Measurements from ENCODE around the gene ALPL. TPM values are rescaled to one million over a fixed set of nuclear protein-coding genes. Genes with fewer than 3 reads are reported as not detected.

The ALPL gene
- total RNA-seq, 1 experiment from 2014 or later = 4.8 TPM

DNA sequence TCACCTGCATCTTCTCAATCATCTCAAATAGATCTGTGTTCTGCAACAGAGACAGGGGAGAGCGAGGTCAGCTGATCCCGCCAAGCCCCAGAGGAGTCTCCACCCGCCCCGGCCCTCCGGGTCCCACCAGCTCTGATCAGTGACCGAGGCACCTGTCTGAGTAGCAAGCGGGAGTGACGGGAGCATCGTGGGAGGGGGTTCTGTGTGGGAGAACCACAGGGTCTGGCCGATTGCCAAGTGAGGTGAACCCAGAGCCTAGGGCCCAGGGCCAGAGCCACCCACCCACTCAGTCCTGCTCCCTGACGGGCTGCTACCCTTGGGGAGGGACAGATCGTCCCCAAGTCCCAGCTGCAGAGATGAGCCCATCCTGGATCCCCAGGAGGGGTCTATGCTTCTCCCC lies 110.8 kb downstream of the ALPL start:
- intact Hi-C loops (cut with micrococcal nuclease; ENCODE audit: unreplicated experiment) = no loop called here
- no TSS peak for BruUV-seq (replicated peaks)
- Histone ChIP-seq H3K27ac (ENCODE audit: low read depth, low read length, poor library complexity, severe bottlenecking) (peak overlapping the region; percentile 9), H3K27me3 (replicated peaks; ENCODE audit: insufficient read depth, low read depth, low read length, poor library complexity) (no peaks in the 10 kb centered on the region), H3K4me3 (ENCODE audit: low read depth, low read length, poor library complexity, severe bottlenecking) (no peak overlapping the region), H3K36me3 (ENCODE audit: insufficient read depth, low read length, poor library complexity, severe bottlenecking) (peaks cover 7% of the 10 kb centered on the region), H3K4me1 (ENCODE audit: insufficient read depth, low read length, poor library complexity, severe bottlenecking) (peaks cover 55% of the 10 kb centered on the region), H3K9me3 (ENCODE audit: low read depth, low read length, poor library complexity, severe bottlenecking) (no peaks in the 10 kb centered on the region)
- POLR2A ChIA-PET (ENCODE audit: low non-redundant PET) = no interaction called here
- DNase-seq (ENCODE audit: low spot score) = no peak
- CTCF ChIA-PET = no interaction called here
- TF ChIP-seq, protein P1, sequence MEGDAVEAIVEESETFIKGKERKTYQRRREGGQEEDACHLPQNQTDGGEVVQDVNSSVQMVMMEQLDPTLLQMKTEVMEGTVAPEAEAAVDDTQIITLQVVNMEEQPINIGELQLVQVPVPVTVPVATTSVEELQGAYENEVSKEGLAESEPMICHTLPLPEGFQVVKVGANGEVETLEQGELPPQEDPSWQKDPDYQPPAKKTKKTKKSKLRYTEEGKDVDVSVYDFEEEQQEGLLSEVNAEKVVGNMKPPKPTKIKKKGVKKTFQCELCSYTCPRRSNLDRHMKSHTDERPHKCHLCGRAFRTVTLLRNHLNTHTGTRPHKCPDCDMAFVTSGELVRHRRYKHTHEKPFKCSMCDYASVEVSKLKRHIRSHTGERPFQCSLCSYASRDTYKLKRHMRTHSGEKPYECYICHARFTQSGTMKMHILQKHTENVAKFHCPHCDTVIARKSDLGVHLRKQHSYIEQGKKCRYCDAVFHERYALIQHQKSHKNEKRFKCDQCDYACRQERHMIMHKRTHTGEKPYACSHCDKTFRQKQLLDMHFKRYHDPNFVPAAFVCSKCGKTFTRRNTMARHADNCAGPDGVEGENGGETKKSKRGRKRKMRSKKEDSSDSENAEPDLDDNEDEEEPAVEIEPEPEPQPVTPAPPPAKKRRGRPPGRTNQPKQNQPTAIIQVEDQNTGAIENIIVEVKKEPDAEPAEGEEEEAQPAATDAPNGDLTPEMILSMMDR (conservative IDR thresholded peaks at IDR 0.05; ENCODE audit: low read depth, low read length) = no peak
- no peak for TF ChIP-seq EZH2 (IDR thresholded peaks at IDR 0.05; ENCODE audit: borderline replicate concordance, low read depth, low read length, poor library complexity, severe bottlenecking)

DNA sequence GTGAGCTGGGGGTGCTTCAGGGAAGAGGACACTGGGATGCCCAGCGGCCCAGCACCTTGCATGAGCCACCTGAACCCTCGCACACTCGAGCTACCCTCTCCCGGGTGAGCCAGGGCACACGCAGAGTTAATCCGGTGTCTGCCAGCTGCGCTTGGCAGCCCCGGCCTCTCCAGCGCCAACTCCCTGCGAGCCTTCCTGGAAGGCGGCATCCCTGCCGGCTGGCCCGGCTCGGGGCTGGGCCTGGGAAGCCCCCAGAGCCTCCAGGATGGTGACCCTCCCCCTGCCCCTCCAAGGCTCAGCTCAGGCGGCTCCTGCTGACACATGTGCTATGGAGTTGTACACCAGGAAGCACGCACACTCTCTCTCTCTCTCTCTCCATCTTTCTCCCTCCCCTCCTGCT lies 111.3 kb downstream of the ALPL start:
- peak overlapping the region; percentile 23 for H3K4me3 ChIP-seq (ENCODE audit: low read depth, low read length, poor library complexity, severe bottlenecking)
- H3K27me3 ChIP-seq (replicated peaks; ENCODE audit: insufficient read depth, low read depth, low read length, poor library complexity) = no peaks in the 10 kb centered on the region
- ChIA-PET POLR2A (ENCODE audit: low non-redundant PET) (no interaction called here), CTCF (no interaction called here)
- H3K27ac ChIP-seq (ENCODE audit: low read depth, low read length, poor library complexity, severe bottlenecking) = peak overlapping the region; percentile 9
- H3K36me3 ChIP-seq (ENCODE audit: insufficient read depth, low read length, poor library complexity, severe bottlenecking) = peaks cover 7% of the 10 kb centered on the region
- H3K9me3 ChIP-seq (ENCODE audit: low read depth, low read length, poor library complexity, severe bottlenecking) = no peaks in the 10 kb centered on the region
- intact Hi-C loops (cut with micrococcal nuclease; ENCODE audit: unreplicated experiment) = no loop called here
- TF ChIP-seq EZH2 (IDR thresholded peaks at IDR 0.05; ENCODE audit: borderline replicate concordance, low read depth, low read length, poor library complexity, severe bottlenecking) = no peak
- TF ChIP-seq, protein P1 (conservative IDR thresholded peaks at IDR 0.05; ENCODE audit: low read depth, low read length) = no peak
- peak; percentile 45 for DNase-seq (ENCODE audit: low spot score)
- no TSS peak for BruUV-seq (replicated peaks)
- H3K4me1 ChIP-seq (ENCODE audit: insufficient read depth, low read length, poor library complexity, severe bottlenecking) = peaks cover 59% of the 10 kb centered on the region

DNA sequence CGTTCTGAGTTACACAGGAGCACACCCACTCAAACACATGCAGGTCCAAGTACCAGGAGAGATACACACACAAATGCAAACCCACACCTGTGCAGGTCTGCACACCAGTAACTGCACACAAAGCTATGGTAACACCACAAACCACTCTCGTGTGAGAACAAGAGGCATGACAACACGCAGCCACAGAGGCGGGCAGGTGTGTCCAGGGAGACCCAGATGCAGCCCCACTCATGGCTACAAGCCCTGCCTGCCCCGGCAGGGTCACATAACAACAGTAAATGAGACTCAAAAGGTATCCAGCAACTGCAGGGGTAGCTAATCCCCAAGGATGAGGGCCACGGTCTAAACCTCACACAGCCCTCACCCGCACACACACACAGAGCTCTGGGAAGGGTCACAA lies 111.8 kb downstream of the ALPL start:
- Histone ChIP-seq H3K27ac (ENCODE audit: low read depth, low read length, poor library complexity, severe bottlenecking) (no peak overlapping the region), H3K36me3 (ENCODE audit: insufficient read depth, low read length, poor library complexity, severe bottlenecking) (peaks cover 7% of the 10 kb centered on the region), H3K4me3 (ENCODE audit: low read depth, low read length, poor library complexity, severe bottlenecking) (peak overlapping the region; percentile 23), H3K4me1 (ENCODE audit: insufficient read depth, low read length, poor library complexity, severe bottlenecking) (peaks cover 59% of the 10 kb centered on the region), H3K27me3 (replicated peaks; ENCODE audit: insufficient read depth, low read depth, low read length, poor library complexity) (no peaks in the 10 kb centered on the region), H3K9me3 (ENCODE audit: low read depth, low read length, poor library complexity, severe bottlenecking) (no peaks in the 10 kb centered on the region)
- POLR2A ChIA-PET (ENCODE audit: low non-redundant PET) = no interaction called here
- CTCF ChIA-PET = no interaction called here
- no peak for DNase-seq (ENCODE audit: low spot score)
- intact Hi-C loops (cut with micrococcal nuclease; ENCODE audit: unreplicated experiment) = no loop called here
- no TSS peak for BruUV-seq (replicated peaks)
- TF ChIP-seq EZH2 (IDR thresholded peaks at IDR 0.05; ENCODE audit: borderline replicate concordance, low read depth, low read length, poor library complexity, severe bottlenecking) = no peak

DNA sequence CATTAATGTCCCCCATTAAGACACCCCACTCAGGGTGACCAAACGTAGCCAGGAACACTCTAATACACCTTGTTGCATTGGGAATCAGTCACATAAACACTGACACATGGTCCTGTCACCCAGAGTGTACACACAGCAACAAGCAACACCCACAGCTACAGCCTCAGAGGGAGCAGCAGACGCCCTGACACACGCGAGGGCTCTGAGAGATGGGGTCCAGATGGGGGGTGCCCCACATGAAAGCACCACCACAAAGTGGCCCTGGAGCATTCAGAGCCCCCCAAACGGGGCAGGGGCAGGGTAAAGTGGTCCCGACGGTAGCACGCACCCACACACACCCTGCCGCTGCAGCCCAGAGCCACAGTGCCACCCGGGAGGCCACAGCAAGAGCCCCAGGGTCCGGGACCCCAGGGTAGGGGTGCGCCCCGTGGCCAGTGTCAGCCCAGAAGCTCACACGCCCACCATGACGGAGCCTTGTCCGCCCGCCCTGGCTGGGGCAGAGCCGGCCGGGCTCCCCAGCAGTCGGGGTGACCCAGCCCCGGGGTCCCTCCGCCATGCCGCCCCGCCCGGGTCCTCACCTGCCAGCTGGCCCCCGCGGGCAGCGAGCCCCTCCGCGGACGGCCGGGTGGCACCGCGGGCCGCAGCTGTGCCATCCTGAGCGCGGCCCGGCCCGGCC lies 112.7 kb downstream of the ALPL start:
- no peak for DNase-seq (ENCODE audit: low spot score)
- ChIA-PET POLR2A (ENCODE audit: low non-redundant PET) (no interaction called here), CTCF (no interaction called here)
- TF ChIP-seq, protein P1 (conservative IDR thresholded peaks at IDR 0.05; ENCODE audit: low read depth, low read length) = no peak
- no peak for TF ChIP-seq EZH2 (IDR thresholded peaks at IDR 0.05; ENCODE audit: borderline replicate concordance, low read depth, low read length, poor library complexity, severe bottlenecking)
- no peak overlapping the region for H3K27ac ChIP-seq (ENCODE audit: low read depth, low read length, poor library complexity, severe bottlenecking)
- H3K36me3 ChIP-seq (ENCODE audit: insufficient read depth, low read length, poor library complexity, severe bottlenecking) = peaks cover 6% of the 10 kb centered on the region
- H3K4me1 ChIP-seq (ENCODE audit: insufficient read depth, low read length, poor library complexity, severe bottlenecking) = peaks cover 59% of the 10 kb centered on the region
- intact Hi-C loops (cut with micrococcal nuclease; ENCODE audit: unreplicated experiment) = no loop called here
- no peaks in the 10 kb centered on the region for H3K27me3 ChIP-seq (replicated peaks; ENCODE audit: insufficient read depth, low read depth, low read length, poor library complexity)
- no TSS peak for BruUV-seq (replicated peaks)
- H3K4me3 ChIP-seq (ENCODE audit: low read depth, low read length, poor library complexity, severe bottlenecking) = peak overlapping the region; percentile 44
- no peaks in the 10 kb centered on the region for H3K9me3 ChIP-seq (ENCODE audit: low read depth, low read length, poor library complexity, severe bottlenecking)
